ENCODE results near the gene IMMP2L.

Gene IMMP2L

GRCh38 chr7:111147708-111148533, 414.4 kb downstream of the IMMP2L start:
- no peak for DNase-seq (ENCODE audit: low read depth)

- DNase-seq (ENCODE audit: low read depth): no peak
Observed at GRCh38 chr7:111146136-111146535, 416.2 kb downstream of the IMMP2L start.

- DNase-seq (ENCODE audit: low read depth): peak; percentile 21
Observed at GRCh38 chr7:111145472-111145871, 416.8 kb downstream of the IMMP2L start.

GRCh38 chr7:111140091-111140865, 422.0 kb downstream of the IMMP2L start:
- DNase-seq (ENCODE audit: low read depth): no peak

GRCh38 chr7:111138586-111138985, 423.7 kb downstream of the IMMP2L start:
- DNase-seq (ENCODE audit: low read depth): no peak

- DNase-seq (ENCODE audit: low read depth): peak; percentile 44
Observed at GRCh38 chr7:111138193-111138569, 424.1 kb downstream of the IMMP2L start.

- peak; percentile 68 for DNase-seq (ENCODE audit: low read depth)
Observed at GRCh38 chr7:111137296-111138192, 424.7 kb downstream of the IMMP2L start.

GRCh38 chr7:111132833-111133232, 429.5 kb downstream of the IMMP2L start:
- DNase-seq (ENCODE audit: low read depth): peak; percentile 36

- DNase-seq (ENCODE audit: low read depth): no peak
Observed at GRCh38 chr7:111129435-111129834, 432.9 kb downstream of the IMMP2L start.

GRCh38 chr7:111126987-111127386, 435.3 kb downstream of the IMMP2L start:
- peak; percentile 67 for DNase-seq (ENCODE audit: low read depth)

- no peak for DNase-seq (ENCODE audit: low read depth)
Observed at GRCh38 chr7:111115966-111116365, 446.3 kb downstream of the IMMP2L start.

GRCh38 chr7:111113263-111114017, 448.9 kb downstream of the IMMP2L start:
- DNase-seq (ENCODE audit: low read depth): peak; percentile 85

GRCh38 chr7:111112439-111112838, 449.9 kb downstream of the IMMP2L start:
- DNase-seq (ENCODE audit: low read depth): peak; percentile 52

- DNase-seq (ENCODE audit: low read depth): peak; percentile 82
Observed at GRCh38 chr7:111108496-111108895, 453.8 kb downstream of the IMMP2L start.

GRCh38 chr7:111108000-111108399, 454.3 kb downstream of the IMMP2L start:
- peak; percentile 33 for DNase-seq (ENCODE audit: low read depth)

- peak; percentile 73 for DNase-seq (ENCODE audit: low read depth)
Observed at GRCh38 chr7:111107579-111107978, 454.7 kb downstream of the IMMP2L start.

- DNase-seq (ENCODE audit: low read depth): no peak
Observed at GRCh38 chr7:111105269-111105668, 457.0 kb downstream of the IMMP2L start.

GRCh38 chr7:111104710-111105109, 457.6 kb downstream of the IMMP2L start:
- no peak for DNase-seq (ENCODE audit: low read depth)

- no peak for DNase-seq (ENCODE audit: low read depth)
Observed at GRCh38 chr7:111103678-111104274, 458.5 kb downstream of the IMMP2L start.

GRCh38 chr7:111103136-111103535, 459.2 kb downstream of the IMMP2L start:
- DNase-seq (ENCODE audit: low read depth): no peak
